ENCODE data around the gene LPCAT3.

LPCAT3 gene

GRCh38 chr12:6932766-6933165 is 85.5 kb downstream of the LPCAT3 start:
- Histone ChIP-seq H3K4me3 (ENCODE audit: low read length, poor library complexity, severe bottlenecking) (no peak overlapping the region), H3K4me2 (ENCODE audit: low read depth, low read length, poor library complexity, severe bottlenecking) (peak overlapping the region; percentile 21), H3K9me2 (replicated peaks; ENCODE audit: low read depth, low read length) (no peaks in the 10 kb centered on the region), H3K79me2 (ENCODE audit: insufficient read depth, low read length) (peaks cover 74% of the 10 kb centered on the region), H4K20me1 (ENCODE audit: insufficient read depth, low read length, poor library complexity, severe bottlenecking) (peaks cover 18% of the 10 kb centered on the region), H3F3A (ENCODE audit: low read depth) (peaks cover 10% of the 10 kb centered on the region; the same call in 1 of the 2 replicates), H2AFZ (ENCODE audit: low read length) (no peak overlapping the region), H3K27me3 (ENCODE audit: insufficient read depth, low read length, poor library complexity, severe bottlenecking) (no peaks in the 10 kb centered on the region), H3K4me1 (ENCODE audit: insufficient read depth, low read length, poor library complexity, severe bottlenecking) (peaks cover 39% of the 10 kb centered on the region), H3K9ac (ENCODE audit: low read depth, low read length, poor library complexity, severe bottlenecking) (peak overlapping the region; percentile 6), H3K9me3 (ENCODE audit: insufficient read depth, low read depth, low read length) (no peaks in the 10 kb centered on the region), H3K36me3 (ENCODE audit: insufficient read depth, low read length) (peaks cover 23% of the 10 kb centered on the region; the same call in 1 of the 2 replicates)
- TF ChIP-seq, protein P1, sequence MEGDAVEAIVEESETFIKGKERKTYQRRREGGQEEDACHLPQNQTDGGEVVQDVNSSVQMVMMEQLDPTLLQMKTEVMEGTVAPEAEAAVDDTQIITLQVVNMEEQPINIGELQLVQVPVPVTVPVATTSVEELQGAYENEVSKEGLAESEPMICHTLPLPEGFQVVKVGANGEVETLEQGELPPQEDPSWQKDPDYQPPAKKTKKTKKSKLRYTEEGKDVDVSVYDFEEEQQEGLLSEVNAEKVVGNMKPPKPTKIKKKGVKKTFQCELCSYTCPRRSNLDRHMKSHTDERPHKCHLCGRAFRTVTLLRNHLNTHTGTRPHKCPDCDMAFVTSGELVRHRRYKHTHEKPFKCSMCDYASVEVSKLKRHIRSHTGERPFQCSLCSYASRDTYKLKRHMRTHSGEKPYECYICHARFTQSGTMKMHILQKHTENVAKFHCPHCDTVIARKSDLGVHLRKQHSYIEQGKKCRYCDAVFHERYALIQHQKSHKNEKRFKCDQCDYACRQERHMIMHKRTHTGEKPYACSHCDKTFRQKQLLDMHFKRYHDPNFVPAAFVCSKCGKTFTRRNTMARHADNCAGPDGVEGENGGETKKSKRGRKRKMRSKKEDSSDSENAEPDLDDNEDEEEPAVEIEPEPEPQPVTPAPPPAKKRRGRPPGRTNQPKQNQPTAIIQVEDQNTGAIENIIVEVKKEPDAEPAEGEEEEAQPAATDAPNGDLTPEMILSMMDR (conservative IDR thresholded peaks at IDR 0.05; ENCODE audit: low read length): no peak
- no peak for TF ChIP-seq EZH2phosphoT487 (IDR thresholded peaks at IDR 0.05; ENCODE audit: borderline replicate concordance)

DNA sequence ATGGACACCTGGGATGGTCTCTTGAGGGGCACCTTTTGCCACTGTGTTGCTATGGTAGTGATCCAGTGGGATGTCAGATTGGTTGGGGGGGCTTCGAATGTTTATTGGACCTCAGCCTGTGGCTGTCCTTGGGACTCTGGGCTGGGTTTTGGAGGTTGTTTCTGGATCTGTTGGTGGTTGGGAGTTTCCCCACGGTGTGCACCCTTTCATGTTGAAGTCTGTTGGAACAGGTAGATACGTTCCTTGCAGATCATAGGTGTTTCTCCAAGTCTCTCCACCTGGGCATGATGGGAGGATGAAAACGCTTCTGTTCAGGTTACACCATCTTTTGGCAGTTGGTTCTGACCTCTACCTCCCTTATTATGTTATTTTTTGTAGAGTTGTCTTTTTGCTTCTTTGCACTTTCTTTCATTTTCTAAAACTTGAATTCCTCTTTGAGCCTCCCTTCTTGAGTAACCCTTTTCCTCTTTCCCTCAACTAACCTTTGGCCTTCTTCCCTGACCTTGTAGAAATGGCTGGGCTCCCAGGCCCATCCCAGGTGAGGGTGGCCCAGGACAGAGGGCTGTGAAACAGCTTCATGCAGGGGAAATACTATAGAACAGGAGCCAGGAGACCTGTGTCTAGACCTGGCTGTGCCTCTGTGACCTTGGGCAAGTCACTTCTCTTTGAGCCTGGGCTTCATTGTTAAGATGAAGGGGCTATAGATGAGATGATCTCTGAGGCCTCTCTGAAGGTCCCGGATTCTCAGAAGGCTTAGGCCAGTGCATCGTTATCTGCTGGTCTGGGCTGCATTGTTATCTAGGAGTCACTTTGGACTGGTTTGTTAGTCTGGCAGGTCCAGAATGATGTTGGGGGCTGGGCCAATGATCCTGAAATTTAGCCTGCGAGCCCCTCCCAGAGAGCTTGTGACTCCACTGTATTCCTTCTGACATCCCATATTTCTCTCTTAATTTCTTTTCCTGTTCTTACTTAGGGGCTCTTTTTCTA is 88.5 kb downstream of the LPCAT3 start:
- Histone ChIP-seq H2AFZ (ENCODE audit: low read length) (no peak overlapping the region), H3F3A (ENCODE audit: low read depth) (0 out of 2 replicates have a peak, but pooled peaks cover 3% of the 10 kb centered on the region), H3K36me3 (ENCODE audit: insufficient read depth, low read length) (peaks cover 11% of the 10 kb centered on the region; the same call in 1 of the 2 replicates), H3K9me3 (ENCODE audit: insufficient read depth, low read depth, low read length) (no peaks in the 10 kb centered on the region), H3K4me2 (ENCODE audit: low read depth, low read length, poor library complexity, severe bottlenecking) (peak overlapping the region; percentile 97), H3K9me2 (replicated peaks; ENCODE audit: low read depth, low read length) (no peaks in the 10 kb centered on the region), H3K79me2 (ENCODE audit: insufficient read depth, low read length) (peaks cover 64% of the 10 kb centered on the region), H3K4me1 (ENCODE audit: insufficient read depth, low read length, poor library complexity, severe bottlenecking) (peaks cover 57% of the 10 kb centered on the region), H3K4me3 (ENCODE audit: low read length, poor library complexity, severe bottlenecking) (peak overlapping the region; percentile 90), H3K9ac (ENCODE audit: low read depth, low read length, poor library complexity, severe bottlenecking) (peak overlapping the region; percentile 95), H4K20me1 (ENCODE audit: insufficient read depth, low read length, poor library complexity, severe bottlenecking) (peaks cover 14% of the 10 kb centered on the region), H3K27me3 (ENCODE audit: insufficient read depth, low read length, poor library complexity, severe bottlenecking) (no peaks in the 10 kb centered on the region)
- TF ChIP-seq, protein P1 (conservative IDR thresholded peaks at IDR 0.05; ENCODE audit: low read length): no peak
- no peak for TF ChIP-seq EZH2phosphoT487 (IDR thresholded peaks at IDR 0.05; ENCODE audit: borderline replicate concordance)

DNA sequence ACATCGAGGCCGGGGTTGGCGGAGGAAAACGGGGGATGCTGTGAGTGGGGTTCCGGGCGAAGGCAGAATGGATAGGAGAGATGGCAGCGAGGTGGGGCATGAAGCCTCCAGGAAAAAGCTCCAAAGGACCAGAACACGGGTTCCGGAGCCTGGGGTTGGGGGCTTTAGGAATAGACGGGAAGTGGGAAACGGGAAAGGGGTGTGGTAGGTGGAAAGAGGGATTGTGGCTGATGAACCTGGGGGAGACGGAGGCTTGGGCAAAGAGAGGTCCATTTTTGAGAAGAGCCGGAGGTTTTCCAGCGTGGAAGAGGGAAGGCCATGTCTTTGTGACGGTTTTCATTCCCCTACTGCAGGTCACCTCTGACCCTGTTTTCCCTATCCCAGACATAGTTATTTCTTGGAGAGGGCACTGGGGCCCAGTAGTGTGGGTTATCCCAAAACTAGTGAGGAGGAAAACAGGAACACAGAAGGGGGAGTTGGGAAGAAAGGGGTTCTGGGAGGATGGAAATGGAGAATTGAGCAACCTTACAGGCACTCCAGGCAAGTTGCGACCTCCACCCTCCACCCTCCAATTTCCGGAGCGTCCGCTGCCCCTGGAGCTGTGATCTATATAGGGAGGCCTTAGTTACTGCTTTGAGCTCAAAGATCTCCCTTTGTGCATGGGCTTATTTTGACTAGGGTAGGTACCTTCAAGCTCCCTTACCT is 89.4 kb downstream of the LPCAT3 start:
- H3K9me2 ChIP-seq (replicated peaks; ENCODE audit: low read depth, low read length): no peaks in the 10 kb centered on the region
- H3K9me3 ChIP-seq (ENCODE audit: insufficient read depth, low read depth, low read length): no peaks in the 10 kb centered on the region
- H3K4me2 ChIP-seq (ENCODE audit: low read depth, low read length, poor library complexity, severe bottlenecking): peak overlapping the region; percentile 97
- TF ChIP-seq EZH2phosphoT487 (IDR thresholded peaks at IDR 0.05; ENCODE audit: borderline replicate concordance): no peak
- TF ChIP-seq, protein P1 (conservative IDR thresholded peaks at IDR 0.05; ENCODE audit: low read length): no peak
- H3F3A ChIP-seq (ENCODE audit: low read depth): 0 out of 2 replicates have a peak, but pooled peaks cover 2% of the 10 kb centered on the region
- peaks cover 63% of the 10 kb centered on the region for H3K79me2 ChIP-seq (ENCODE audit: insufficient read depth, low read length)
- no peaks in the 10 kb centered on the region for H3K27me3 ChIP-seq (ENCODE audit: insufficient read depth, low read length, poor library complexity, severe bottlenecking)
- peaks cover 14% of the 10 kb centered on the region for H4K20me1 ChIP-seq (ENCODE audit: insufficient read depth, low read length, poor library complexity, severe bottlenecking)
- peaks cover 4% of the 10 kb centered on the region; the same call in 1 of the 2 replicates for H3K36me3 ChIP-seq (ENCODE audit: insufficient read depth, low read length)
- H3K4me3 ChIP-seq (ENCODE audit: low read length, poor library complexity, severe bottlenecking): peak overlapping the region; percentile 90
- H2AFZ ChIP-seq (ENCODE audit: low read length): no peak overlapping the region
- H3K4me1 ChIP-seq (ENCODE audit: insufficient read depth, low read length, poor library complexity, severe bottlenecking): peaks cover 62% of the 10 kb centered on the region
- peak overlapping the region; percentile 95 for H3K9ac ChIP-seq (ENCODE audit: low read depth, low read length, poor library complexity, severe bottlenecking)
